Uterus (tissue), 4 donors: ENCODE data around the gene PRSS27. TPM values are rescaled to one million over a fixed set of nuclear protein-coding genes. Genes with fewer than 3 reads are reported as not detected.

Source experiments
- DNase-seq, 2 donors: peaks; one replicate each; pipeline ENCODE4 v3.0.0-alpha.2; 2019 to 2020
- H3K27ac ChIP-seq, 2 donors: fragments of 200-600 bp; sonication (generic); 1 replicate in 1 of 2; 2 replicates in 1 of 2; pipeline ENCODE4 v1.5.1; 2016 to 2018
- H3K27me3 ChIP-seq, 2 donors: fragments of 200-600 bp; sonication (generic); one replicate each; pipeline ENCODE4 v1.5.1; 2018 to 2019; ENCODE audit warnings: control low read depth in 1 of 2
- H3K36me3 ChIP-seq, 2 donors: fragments of 200-600 bp; sonication (generic); one replicate each; pipeline ENCODE4 v1.5.1; 2019; ENCODE audit warnings: control low read depth in 1 of 2
- H3K4me1 ChIP-seq, 2 donors: fragments of 200-600 bp; sonication (generic); one replicate each; pipeline ENCODE4 v1.5.1; 2018 to 2019; ENCODE audit warnings: control low read depth in 1 of 2
- H3K4me3 ChIP-seq, 2 donors: fragments of 200-600 bp; sonication (generic); 1 replicate in 1 of 2; 2 replicates in 1 of 2; pipeline ENCODE4 v1.5.1; 2018 to 2019; ENCODE audit warnings: mild to moderate bottlenecking in 1 of 2
- H3K9me3 ChIP-seq, 2 donors: fragments of 200-600 bp; sonication (generic); one replicate each; pipeline ENCODE4 v1.5.1; 2019; ENCODE audit warnings: control low read depth in 1 of 2
- POLR2A ChIP-seq, 2 donors: fragments of 450-650 bp; IDR thresholded peaks; one replicate each; pipeline ENCODE4 v1.6.1; 2016; ENCODE audit warnings: antibody characterized with exemption in 2 of 2, mild to moderate bottlenecking in 1 of 2, moderate library complexity in 1 of 2
- intact Hi-C: fragments of 100-400 bp; cut with DNase I; formaldehyde crosslinking; loops from one replicate; pipeline ENCODE4 v1.15.1; 2023; ENCODE audit warnings: low total_unique reads
- total RNA-seq, 4 donors: library from RNA; depleted of rRNA in 3 of 4; stranded (reverse); fragments of >200 nt in 3 of 4; gene quantifications; one replicate each; pipeline versions ENCODE4 v1.1.0 to v1.2.4, GENCODE V29; 2014 to 2023
- TF ChIP-seq, protein P1 (sequence below), 4 experiments: fragments of 200-600 bp in 2 of 4; fragments of 450-650 bp in 2 of 4; sonication (generic) in 2 of 4; IDR thresholded peaks; one replicate each; pipeline ENCODE4 v1.5.1; 2016 to 2019; ENCODE audit warnings: antibody characterized with exemption in 4 of 4, mild to moderate bottlenecking in 2 of 4, moderate library complexity in 1 of 4
- donor health status: DM: yes; HTN: yes; CAD: no.

Gene PRSS27
- total RNA-seq, 4 donors from 2014 or later: 0.83 to 1.3 TPM; not detected in 2

DNA sequence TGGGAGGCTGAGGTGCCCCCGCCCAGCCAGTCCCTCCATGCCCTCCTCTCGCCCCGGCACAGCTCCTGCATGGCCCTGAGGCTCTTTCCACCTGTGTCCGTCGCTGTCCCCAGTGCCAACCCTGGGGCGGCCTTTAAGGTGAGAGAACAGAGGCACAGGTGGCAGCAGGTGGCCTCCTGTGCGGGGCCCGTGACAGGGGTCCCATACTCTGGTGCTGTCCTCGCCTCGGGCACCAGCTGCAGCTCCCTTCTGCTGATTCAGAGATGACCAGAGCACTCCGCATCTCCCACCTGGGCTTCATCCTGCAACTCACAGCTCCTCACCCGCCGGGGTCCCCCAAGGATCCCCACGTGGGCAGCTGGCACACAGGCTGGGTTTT lies 8.0 kb downstream of the PRSS27 start:
- Histone ChIP-seq H3K27me3 (no peaks in the 10 kb centered on the region), H3K27ac (no peak overlapping the region), H3K4me1 (no peaks in the 10 kb centered on the region), H3K4me3 (no peak overlapping the region), H3K36me3 (no peaks in the 10 kb centered on the region), H3K9me3 (no peaks in the 10 kb centered on the region)
- TF ChIP-seq POLR2A (IDR thresholded peaks at IDR 0.05): no peak
- TF ChIP-seq, protein P1, sequence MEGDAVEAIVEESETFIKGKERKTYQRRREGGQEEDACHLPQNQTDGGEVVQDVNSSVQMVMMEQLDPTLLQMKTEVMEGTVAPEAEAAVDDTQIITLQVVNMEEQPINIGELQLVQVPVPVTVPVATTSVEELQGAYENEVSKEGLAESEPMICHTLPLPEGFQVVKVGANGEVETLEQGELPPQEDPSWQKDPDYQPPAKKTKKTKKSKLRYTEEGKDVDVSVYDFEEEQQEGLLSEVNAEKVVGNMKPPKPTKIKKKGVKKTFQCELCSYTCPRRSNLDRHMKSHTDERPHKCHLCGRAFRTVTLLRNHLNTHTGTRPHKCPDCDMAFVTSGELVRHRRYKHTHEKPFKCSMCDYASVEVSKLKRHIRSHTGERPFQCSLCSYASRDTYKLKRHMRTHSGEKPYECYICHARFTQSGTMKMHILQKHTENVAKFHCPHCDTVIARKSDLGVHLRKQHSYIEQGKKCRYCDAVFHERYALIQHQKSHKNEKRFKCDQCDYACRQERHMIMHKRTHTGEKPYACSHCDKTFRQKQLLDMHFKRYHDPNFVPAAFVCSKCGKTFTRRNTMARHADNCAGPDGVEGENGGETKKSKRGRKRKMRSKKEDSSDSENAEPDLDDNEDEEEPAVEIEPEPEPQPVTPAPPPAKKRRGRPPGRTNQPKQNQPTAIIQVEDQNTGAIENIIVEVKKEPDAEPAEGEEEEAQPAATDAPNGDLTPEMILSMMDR (IDR thresholded peaks at IDR 0.05): no peak
- no peak for DNase-seq
- intact Hi-C loops: no loop called here

- H3K27ac ChIP-seq: no peak overlapping the region
- TF ChIP-seq, protein P1 (IDR thresholded peaks at IDR 0.05): no peak
- TF ChIP-seq POLR2A (IDR thresholded peaks at IDR 0.05): no peak
- H3K4me1 ChIP-seq: no peaks in the 10 kb centered on the region
- no peaks in the 10 kb centered on the region for H3K36me3 ChIP-seq
- no peaks in the 10 kb centered on the region for H3K27me3 ChIP-seq
- intact Hi-C loops: no loop called here
- no peak for DNase-seq
- H3K9me3 ChIP-seq: no peaks in the 10 kb centered on the region
- no peak overlapping the region for H3K4me3 ChIP-seq
These were observed 8.5 kb downstream of the PRSS27 start for GRCh38 chr16:2711370-2712062.

GRCh38 chr16:2710711-2711231 lies 9.3 kb downstream of the PRSS27 start:
- intact Hi-C loops: no loop called here
- Histone ChIP-seq H3K27me3 (no peaks in the 10 kb centered on the region), H3K9me3 (no peaks in the 10 kb centered on the region)

GRCh38 chr16:2710021-2710710 lies 9.9 kb downstream of the PRSS27 start:
- H3K27me3 ChIP-seq: no peaks in the 10 kb centered on the region
- no peaks in the 10 kb centered on the region for H3K4me1 ChIP-seq
- TF ChIP-seq, protein P1 (IDR thresholded peaks at IDR 0.05): no peak
- TF ChIP-seq POLR2A (IDR thresholded peaks at IDR 0.05): no peak
- H3K27ac ChIP-seq: no peak overlapping the region
- no peak for DNase-seq
- no peaks in the 10 kb centered on the region for H3K9me3 ChIP-seq
- intact Hi-C loops: no loop called here
- H3K4me3 ChIP-seq: no peak overlapping the region
- no peaks in the 10 kb centered on the region for H3K36me3 ChIP-seq

More at GRCh38 chr16:2710711-2711231, 9.3 kb downstream of the PRSS27 start:
- Histone ChIP-seq H3K4me1 (no peaks in the 10 kb centered on the region), H3K4me3 (no peak overlapping the region), H3K27ac (no peak overlapping the region), H3K36me3 (no peaks in the 10 kb centered on the region)
- no peak for TF ChIP-seq POLR2A (IDR thresholded peaks at IDR 0.05)
- TF ChIP-seq, protein P1 (IDR thresholded peaks at IDR 0.05): no peak
- DNase-seq: no peak

- DNase-seq: no peak
- intact Hi-C loops: no loop called here
- H3K36me3 ChIP-seq: no peaks in the 10 kb centered on the region
- no peaks in the 10 kb centered on the region for H3K9me3 ChIP-seq
- TF ChIP-seq POLR2A (IDR thresholded peaks at IDR 0.05): no peak
- TF ChIP-seq, protein P1 (IDR thresholded peaks at IDR 0.05): no peak
- H3K4me3 ChIP-seq: no peak overlapping the region
- H3K4me1 ChIP-seq: no peaks in the 10 kb centered on the region
- no peaks in the 10 kb centered on the region for H3K27me3 ChIP-seq
- no peak overlapping the region for H3K27ac ChIP-seq
These were observed 10.4 kb downstream of the PRSS27 start for GRCh38 chr16:2709588-2709984.
